MM.1S (cell line): ENCODE data around the gene CD79A.

Experiments used
- CTCF ChIP-seq: fragments of 300-600 bp; sonication (generic); IDR thresholded peaks from 2 replicates; pipeline ENCODE4 v1.5.1; 2016; ENCODE audit warnings: antibody characterized with exemption, low read length, mixed read lengths
- EZH2 ChIP-seq: fragments of 300-600 bp; sonication (generic); optimal IDR thresholded peaks from 2 replicates; pipeline ENCODE3; 2017; ENCODE audit warnings: low read depth, mild to moderate bottlenecking, antibody characterized with exemption, low read length, mixed read lengths
- EZH2phosphoT487 ChIP-seq: fragments of 300-600 bp; sonication (generic); IDR thresholded peaks from 2 replicates; pipeline ENCODE4 v1.6.1; 2018; ENCODE audit warnings: antibody characterized with exemption, low read length

- TF ChIP-seq CTCF (no peak), EZH2 (no peak), EZH2phosphoT487 (no peak)
Observed at GRCh38 chr19:41898235-41898634, 21.2 kb downstream of the CD79A start.
